GM21423 (cell line): ENCODE results near the gene SMIM5.

ENCODE experiments used
- ATAC-seq: cut with Tn5 transposase; IDR thresholded peaks from one replicate; pipeline ENCODE4 v1.9.1; 2021; ENCODE audit warnings: mild to moderate bottlenecking, moderate library complexity; ENCODE audit not compliant: unreplicated experiment

The SMIM5 gene

GRCh38 chr17:75665981-75666380, 32.7 kb downstream of the SMIM5 start:
- no peak for ATAC-seq

GRCh38 chr17:75666959-75667790, 33.9 kb downstream of the SMIM5 start, which contains the start of the genes RECQL5 and SAP30BP:
RECQL5 (minus strand) TSS chr17:75667154; CDS start chr17:75666557, 597 bp downstream.
SAP30BP (plus strand) TSS chr17:75667338; CDS start chr17:75667373, 35 bp downstream.
- peak; percentile 78 for ATAC-seq

- ATAC-seq: no peak
These were observed 34.6 kb downstream of the SMIM5 start for GRCh38 chr17:75667825-75668224.

GRCh38 chr17:75668489-75668888, 35.3 kb downstream of the SMIM5 start:
- ATAC-seq: no peak

- ATAC-seq: no peak
These were observed 37.6 kb downstream of the SMIM5 start for GRCh38 chr17:75670868-75671267.

- ATAC-seq: no peak
These were observed 38.8 kb downstream of the SMIM5 start for GRCh38 chr17:75672011-75672410.

- no peak for ATAC-seq
These were observed 40.3 kb downstream of the SMIM5 start for GRCh38 chr17:75673487-75673886.

- ATAC-seq: no peak
These were observed 43.2 kb downstream of the SMIM5 start for GRCh38 chr17:75676461-75676860.

GRCh38 chr17:75679706-75680211, 46.5 kb downstream of the SMIM5 start:
- ATAC-seq: no peak

GRCh38 chr17:75680431-75680830, 47.2 kb downstream of the SMIM5 start:
- no peak for ATAC-seq

GRCh38 chr17:75681289-75681688, 48.1 kb downstream of the SMIM5 start:
- ATAC-seq: no peak

GRCh38 chr17:75683583-75683982, 50.3 kb downstream of the SMIM5 start:
- no peak for ATAC-seq

GRCh38 chr17:75684249-75684648, 51.0 kb downstream of the SMIM5 start:
- no peak for ATAC-seq

- ATAC-seq: no peak
These were observed 51.7 kb downstream of the SMIM5 start for GRCh38 chr17:75684924-75685323.

GRCh38 chr17:75685499-75685898, 52.3 kb downstream of the SMIM5 start:
- ATAC-seq: no peak

GRCh38 chr17:75688209-75688825, 55.1 kb downstream of the SMIM5 start:
- ATAC-seq: no peak

GRCh38 chr17:75689441-75689873, 56.2 kb downstream of the SMIM5 start:
- ATAC-seq: peak; percentile 49
